GM12878 (cell line): ENCODE results near the gene HEG1. TPM values are rescaled to one million over a fixed set of nuclear protein-coding genes. Genes with fewer than 3 reads are reported as not detected.
A peak's percentile ranks its signal among the peaks of the same experiment; 100 is the strongest.

Experiments used
- ATAC-seq: fragments of 200-7000 bp; cut with Tn5 transposase; 3 replicates; pipeline ENCODE4 v1.9.1; 2020; ENCODE audit warnings: mild to moderate bottlenecking, moderate library complexity
- BruUV-seq: library from RNA; stranded (reverse); fragments of 400-500 nt; replicated peaks from 2 replicates; lab custom pipeline; 2021; lab: Mats Ljungman, UMichigan
- CTCF ChIA-PET: fragments of 300-600 bp; sonication (Branson Sonifier 250); formaldehyde crosslinking; extraction: SDS; loops from one replicate; lab custom pipeline; 2021; ENCODE audit warnings: inconsistent platforms; lab: Yijun Ruan, JAX
- POLR2A ChIA-PET: fragments of 350-600 bp; formaldehyde crosslinking; extraction: SDS; loops from one replicate; lab custom pipeline; 2021; ENCODE audit warnings: inconsistent platforms; lab: Charles Lee
- RAD21 ChIA-PET: fragments of 300-600 bp; sonication (Branson Sonifier 250); formaldehyde crosslinking; loops from one replicate; lab custom pipeline; 2023; ENCODE audit warnings: antibody characterized with exemption; ENCODE audit not compliant: unreplicated experiment; lab: Charles Lee
- SMC1A ChIA-PET: fragments of 300-600 bp; sonication (Branson Sonifier 250); formaldehyde crosslinking; loops from one replicate; lab custom pipeline; 2023; ENCODE audit not compliant: unreplicated experiment, uncharacterized antibody; lab: Charles Lee
- DNase-seq: peaks from one replicate; pipeline ENCODE4 v3.0.0-alpha.2; 2011; ENCODE audit warnings: low read depth, low spot score
- FAIRE-seq: peaks from 3 replicates; lab custom pipeline; 2011; peaks lifted over from hg19 to GRCh38; lab: Jason Lieb, UNC
- H2AFZ ChIP-seq: 2 replicates; pipeline ENCODE4 v1.6.0; 2011; ENCODE audit warnings: low read depth, low read length, control low read depth; ENCODE audit not compliant: control insufficient read depth
- H3K27ac ChIP-seq: 2 replicates; pipeline ENCODE4 v1.5.1; 2011; ENCODE audit warnings: control low read depth; ENCODE audit not compliant: control insufficient read depth, insufficient read depth
- H3K27me3 ChIP-seq, 2 experiments: replicated peaks in 1 of 2; 2 replicates each; pipeline versions ENCODE4 v1.6.0 to v1.6.1; 2011; ENCODE audit warnings: low read length in 1 of 2; ENCODE audit not compliant: control insufficient read depth in 2 of 2, insufficient read depth in 2 of 2
- H3K36me3 ChIP-seq, 2 experiments: 2 replicates each; pipeline ENCODE4 v1.5.1; 2011; ENCODE audit warnings: low read length in 1 of 2; ENCODE audit not compliant: control insufficient read depth in 2 of 2, insufficient read depth in 2 of 2
- H3K4me1 ChIP-seq: 2 replicates; pipeline ENCODE4 v1.6.1; 2011; ENCODE audit warnings: mild to moderate bottlenecking, low read length, moderate library complexity, mixed read lengths; ENCODE audit not compliant: control insufficient read depth, insufficient read depth
- H3K4me2 ChIP-seq: 2 replicates; pipeline ENCODE4 v1.6.0; 2011; ENCODE audit warnings: control low read depth; ENCODE audit not compliant: control insufficient read depth, insufficient read depth
- H3K4me3 ChIP-seq: fragments of 200-600 bp; sonication (generic); 2 replicates; pipeline ENCODE4 v1.5.1; 2016
- H3K79me2 ChIP-seq: 2 replicates; pipeline ENCODE4 v1.6.0; 2011; ENCODE audit warnings: low read length; ENCODE audit not compliant: control insufficient read depth, insufficient read depth
- H3K9ac ChIP-seq: 2 replicates; pipeline ENCODE4 v1.8.0; 2011; ENCODE audit warnings: low read length, control low read depth, mixed read lengths; ENCODE audit not compliant: control insufficient read depth, insufficient read depth
- H3K9me3 ChIP-seq: replicated peaks from 3 replicates; pipeline ENCODE4 v1.5.1; 2011; ENCODE audit warnings: mild to moderate bottlenecking, low read length; ENCODE audit not compliant: control insufficient read depth, insufficient read depth
- H4K20me1 ChIP-seq: 2 replicates; pipeline ENCODE4 v1.6.0; 2011; ENCODE audit not compliant: control insufficient read depth, insufficient read depth
- CEBPB ChIP-seq, 2 experiments: fragments of 150-350 bp in 1 of 2; IDR thresholded peaks; 2 replicates each; pipeline ENCODE4 v1.6.1; 2012 to 2014; ENCODE audit warnings: low read depth in 2 of 2, low read length in 2 of 2, borderline replicate concordance in 1 of 2, inconsistent platforms in 1 of 2
- NFYB ChIP-seq: IDR thresholded peaks from 2 replicates; pipeline ENCODE4 v1.6.1; 2011; ENCODE audit warnings: low read depth, mild to moderate bottlenecking, low read length, improper control_type of control experiment, moderate library complexity; ENCODE audit not compliant: insufficient read depth
- NR2F1 ChIP-seq: fragments of 450-650 bp; conservative IDR thresholded peaks from 2 replicates; pipeline ENCODE4 v1.6.1; 2017; ENCODE audit warnings: mild to moderate bottlenecking
- PAX8 ChIP-seq: fragments of 450-650 bp; IDR thresholded peaks from 2 replicates; pipeline ENCODE4 v1.6.1; 2017; ENCODE audit warnings: mild to moderate bottlenecking, moderate library complexity
- ZNF24 ChIP-seq: fragments of 450-650 bp; IDR thresholded peaks from 2 replicates; pipeline ENCODE4 v1.6.1; 2017; ENCODE audit warnings: antibody characterized with exemption, mild to moderate bottlenecking
- WGBS: methylation state at CpG from one replicate; pipeline ENCODE4 v1.1.6; 2016; ENCODE audit warnings: low lambda C conversion rate; ENCODE audit not compliant: insufficient replicate concordance, insufficient coverage; ENCODE audit errors: missing lambda C conversion rate; 5-methylcytosine and 5-hydroxymethylcytosine counted together
- in situ Hi-C: fragments of 300-500 bp; cut with MboI; formaldehyde crosslinking; loops from 9 replicates; pipeline ENCODE4 v1.14.3; 2018; ENCODE audit warnings: mixed read lengths
- intact Hi-C: fragments of 100-400 bp; cut with micrococcal nuclease; formaldehyde crosslinking; loops from one replicate; pipeline ENCODE4 v1.14.2; 2022; ENCODE audit not compliant: unreplicated experiment
- polyA plus RNA-seq, 11 experiments: library from polyadenylated mRNA; depleted of rRNA in 4 of 11; unstranded in 6 of 11; stranded (reverse) in 5 of 11; fragments of >200 nt; fragmentation: Nextera tagmentation in 4 of 11; fragmentation: Illumina TruSeq in 1 of 11; extraction: Ambion mirVana in 4 of 11; extraction: Trizol in 1 of 11; gene quantifications; 1 replicate in 1 of 11; 2 replicates in 10 of 11; pipeline versions ENCODE4 v1.2.1 to v1.2.3, GENCODE V29; 2011 to 2016; ENCODE audit warnings: inconsistent platforms in 2 of 11, missing spikeins in 2 of 11, low read depth in 1 of 11
- total RNA-seq, 4 experiments: library from RNA; depleted of rRNA in 3 of 4; stranded (reverse); fragments of >200 nt in 3 of 4; fragmentation: Illumina TruSeq in 1 of 4; extraction: Trizol in 1 of 4; gene quantifications; 2 replicates each; pipeline versions ENCODE4 v1.2.1 to v1.2.3, GENCODE V29; 2013 to 2021

Gene HEG1
- total and polyA plus RNA-seq, 10 of the 15 experiments (the other 5 are each of a cell fraction or from before 2014, with no cell fraction given) = 2.2 to 32.1 (median 7.6) TPM

- Histone ChIP-seq H3K27ac (peak overlapping the region; percentile 93), H3K79me2 (peaks cover 89% of the 10 kb centered on the region), H3K4me2 (peak overlapping the region; percentile 86), H3K36me3 (peaks cover 0 to 4% of the 10 kb centered on the region in 2 experiments; a peak in 1 of 4 replicates), H3K27me3 (no peaks in the 10 kb centered on the region), H3K4me1 (peaks cover 23% of the 10 kb centered on the region), H2AFZ (no peak overlapping the region), H4K20me1 (no peaks in the 10 kb centered on the region), H3K4me3 (peak overlapping the region; percentile 74), H3K9me3 (peaks cover 2% of the 10 kb centered on the region; the same call in 2 of the 3 replicates), H3K9ac (no peak overlapping the region)
- BruUV-seq = no TSS peak
- FAIRE-seq (no peak), DNase-seq (no peak), ATAC-seq (no peak)
- ChIA-PET CTCF (no interaction called here), POLR2A (no interaction called here), SMC1A (interaction anchor here (0.7 to 7.9 kb wide), 8 partner anchors 11 to 171 kb away, joined by 3 to 127 read pairs (median 5); partner anchors contain the start of gene MUC13), RAD21 (interaction anchor here (1.7 kb wide), 1 partner anchor 13 kb away, joined by 5 read pairs; no protein-coding TSS in a partner anchor)
- WGBS = 31% methylated on average over 1 of the region's 1 CpG
- in situ Hi-C loops (no loop called here), intact Hi-C loops (no loop called here)
- TF ChIP-seq PAX8 = no peak
- TF ChIP-seq NFYB = no peak
- TF ChIP-seq NR2F1 = no peak
- TF ChIP-seq ZNF24 = peak; percentile 43; the same call in 1 of the 2 replicates
These were observed 49.3 kb upstream of the HEG1 start for GRCh38 chr3:125105116-125105515.

GRCh38 chr3:125104639-125105038, 48.8 kb upstream of the HEG1 start:
- WGBS = 71% methylated on average over 1 of the region's 1 CpG

More at GRCh38 chr3:125104639-125105038, 48.8 kb upstream of the HEG1 start:
- ATAC-seq (no peak), FAIRE-seq (no peak), DNase-seq (no peak)
- Histone ChIP-seq H2AFZ (no peak overlapping the region), H3K79me2 (peaks cover 90% of the 10 kb centered on the region), H3K4me3 (peak overlapping the region; percentile 74), H3K36me3 (peaks cover 0 to 4% of the 10 kb centered on the region in 2 experiments; a peak in 1 of 4 replicates), H3K4me1 (peaks cover 18% of the 10 kb centered on the region), H3K4me2 (peak overlapping the region; percentile 86), H4K20me1 (no peaks in the 10 kb centered on the region), H3K27ac (peak overlapping the region; percentile 93; the same call in 1 of the 2 replicates), H3K27me3 (no peaks in the 10 kb centered on the region), H3K9me3 (peaks cover 2% of the 10 kb centered on the region; the same call in 2 of the 3 replicates), H3K9ac (peak overlapping the region; percentile 15; the same call in 1 of the 2 replicates)
- ChIA-PET CTCF (no interaction called here), SMC1A (interaction anchor here (0.7 to 7.9 kb wide), 6 partner anchors 10 to 170 kb away, joined by 3 to 127 read pairs (median 4); partner anchors contain the start of gene MUC13), POLR2A (no interaction called here), RAD21 (interaction anchor here (1.7 kb wide), 1 partner anchor 12 kb away, joined by 5 read pairs; no protein-coding TSS in a partner anchor)
- TF ChIP-seq CEBPB (IDR thresholded peaks at IDR 0.05; ENCODE audit: borderline replicate concordance in 1 of 2, low read depth in 2 of 2, low read length in 2 of 2) (no peak), NFYB (0 out of 2 replicates have a peak, but pooled peaks have one; percentile 47)
- in situ Hi-C loops (no loop called here), intact Hi-C loops (no loop called here)
- BruUV-seq = no TSS peak
